Effector CD4-positive, alpha-beta T cell (primary cell): ENCODE results near the gene GRHL3.

Experiments used
- DNase-seq: peaks from one replicate; pipeline ENCODE4 v3.0.0-alpha.2; 2020

The GRHL3 gene

GRCh38 chr1:24318615-24319311, 394 bp upstream of the GRHL3 start:
- DNase-seq, result no peak

DNA sequence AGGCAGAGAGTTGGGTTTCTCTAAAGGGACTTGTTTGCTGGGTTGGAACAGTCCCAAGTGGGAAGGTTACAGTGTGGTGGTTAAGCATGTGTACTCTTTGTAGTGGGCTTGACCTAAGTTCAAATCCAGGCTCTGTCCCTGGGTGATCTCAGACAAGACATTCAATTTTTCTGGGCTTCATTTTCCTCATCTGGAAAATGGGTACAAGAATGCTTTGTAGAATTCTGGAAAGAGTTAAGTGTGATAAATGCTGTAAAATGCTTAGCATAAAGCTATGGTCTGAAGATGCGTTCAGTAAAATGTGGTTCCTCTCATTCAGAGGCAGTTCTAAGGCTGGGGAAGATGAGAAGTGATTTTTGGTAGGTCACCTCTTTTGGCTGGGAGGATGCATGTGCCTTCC, 805 bp downstream of the GRHL3 start:
- DNase-seq, result no peak

DNA sequence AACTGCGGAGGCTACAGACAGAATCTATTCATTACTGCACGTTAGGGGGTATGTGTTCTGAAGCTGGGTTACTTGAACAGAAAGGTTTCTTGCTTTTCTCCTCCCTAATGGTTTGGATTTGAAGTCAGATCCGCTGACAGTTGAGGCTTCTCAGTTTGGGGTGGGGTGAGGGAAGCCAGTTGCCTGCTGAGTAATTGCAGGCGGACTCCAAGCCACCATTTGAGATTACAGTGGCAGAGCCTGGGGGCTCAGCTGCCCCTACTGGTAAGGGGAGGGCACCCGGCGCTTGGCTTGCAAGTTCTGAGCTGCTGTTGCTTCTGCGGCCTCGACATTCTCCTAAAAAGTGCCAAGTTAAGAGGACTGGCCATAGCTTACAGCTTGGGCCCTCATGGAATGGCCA, 2.0 kb downstream of the GRHL3 start:
- DNase-seq, result no peak

GRCh38 chr1:24321697-24322469, 2.7 kb downstream of the GRHL3 start:
- peak; percentile 40 for DNase-seq

DNA sequence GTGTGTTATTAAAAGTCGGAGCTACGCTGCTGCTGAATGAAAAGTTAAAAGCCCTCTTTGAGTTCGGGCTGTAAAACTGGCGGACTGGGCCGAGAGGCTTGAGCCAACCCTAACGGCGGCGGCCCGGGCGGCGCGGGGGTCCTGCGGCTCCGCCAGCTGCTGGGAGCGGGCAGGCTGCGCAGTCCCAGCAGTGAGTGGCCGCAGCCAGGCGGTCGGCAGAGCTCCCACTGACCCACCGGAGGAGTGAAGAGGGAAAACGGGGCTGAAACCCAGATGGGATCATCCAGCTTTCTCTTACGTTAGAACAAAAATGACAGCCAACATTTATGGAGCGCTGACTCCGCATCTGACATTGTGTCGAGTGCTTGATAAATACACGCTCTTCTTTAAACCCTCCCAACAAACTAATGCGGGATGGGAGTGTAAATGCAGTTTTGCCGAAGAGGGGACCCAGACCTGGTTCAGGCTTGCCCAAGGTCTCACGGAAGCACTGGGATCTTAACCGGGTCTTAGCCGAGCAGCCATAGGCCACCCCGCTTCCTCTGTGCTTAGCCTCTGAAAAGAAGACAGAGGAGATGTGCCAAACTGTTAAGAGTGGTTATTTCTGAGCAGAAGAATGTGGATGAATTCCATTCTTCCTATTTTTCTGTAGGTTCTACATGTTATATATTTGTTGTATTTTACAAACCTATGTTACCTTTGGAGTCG, 3.5 kb downstream of the GRHL3 start:
- no peak for DNase-seq

DNA sequence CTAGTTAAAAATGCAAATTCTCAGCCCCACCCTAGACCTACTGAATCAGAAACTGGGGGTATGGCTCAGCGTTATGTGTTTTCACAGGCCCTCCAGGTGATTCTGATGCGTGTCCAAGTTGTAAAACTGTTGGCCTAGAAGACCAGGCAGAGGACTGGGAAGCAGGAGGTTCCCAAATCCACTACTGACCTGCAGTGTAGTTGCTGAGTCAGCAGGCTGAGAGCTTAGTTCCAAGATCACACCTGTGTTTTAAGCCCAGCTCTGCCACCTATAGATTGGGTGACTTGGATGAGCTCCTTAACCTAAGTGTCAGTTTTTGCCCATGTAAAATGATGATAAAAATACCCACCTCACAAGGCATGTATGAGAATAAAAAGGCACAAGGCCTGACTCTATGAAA, 4.1 kb downstream of the GRHL3 start:
- no peak for DNase-seq

- no peak for DNase-seq
Observed at GRCh38 chr1:24324903-24325302, 5.7 kb downstream of the GRHL3 start.

- DNase-seq, result no peak
Observed at GRCh38 chr1:24325587-24326449, 6.7 kb downstream of the GRHL3 start.

GRCh38 chr1:24327486-24327885, 8.3 kb downstream of the GRHL3 start:
- no peak for DNase-seq

DNA sequence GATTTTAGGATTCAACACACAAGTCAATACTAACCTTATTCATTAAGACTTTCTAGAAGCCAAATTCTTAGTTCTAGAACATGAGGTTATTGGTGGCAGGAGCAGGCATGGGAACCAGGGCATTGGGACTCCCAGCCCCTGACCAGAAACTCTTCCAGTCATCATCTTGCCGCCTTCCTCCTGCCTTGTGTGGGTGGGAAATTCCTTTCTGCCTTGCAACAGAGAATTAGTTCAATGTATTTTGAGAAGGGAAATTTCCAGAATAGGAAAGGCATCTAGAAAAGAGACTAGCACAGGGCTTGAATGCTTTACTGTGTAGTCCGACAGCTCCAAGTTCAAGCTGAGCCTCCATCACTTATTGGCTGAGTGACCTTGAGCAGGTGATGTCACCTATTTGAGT, 8.7 kb downstream of the GRHL3 start:
- DNase-seq, result no peak

GRCh38 chr1:24329331-24329730, 10.2 kb downstream of the GRHL3 start:
- no peak for DNase-seq

DNA sequence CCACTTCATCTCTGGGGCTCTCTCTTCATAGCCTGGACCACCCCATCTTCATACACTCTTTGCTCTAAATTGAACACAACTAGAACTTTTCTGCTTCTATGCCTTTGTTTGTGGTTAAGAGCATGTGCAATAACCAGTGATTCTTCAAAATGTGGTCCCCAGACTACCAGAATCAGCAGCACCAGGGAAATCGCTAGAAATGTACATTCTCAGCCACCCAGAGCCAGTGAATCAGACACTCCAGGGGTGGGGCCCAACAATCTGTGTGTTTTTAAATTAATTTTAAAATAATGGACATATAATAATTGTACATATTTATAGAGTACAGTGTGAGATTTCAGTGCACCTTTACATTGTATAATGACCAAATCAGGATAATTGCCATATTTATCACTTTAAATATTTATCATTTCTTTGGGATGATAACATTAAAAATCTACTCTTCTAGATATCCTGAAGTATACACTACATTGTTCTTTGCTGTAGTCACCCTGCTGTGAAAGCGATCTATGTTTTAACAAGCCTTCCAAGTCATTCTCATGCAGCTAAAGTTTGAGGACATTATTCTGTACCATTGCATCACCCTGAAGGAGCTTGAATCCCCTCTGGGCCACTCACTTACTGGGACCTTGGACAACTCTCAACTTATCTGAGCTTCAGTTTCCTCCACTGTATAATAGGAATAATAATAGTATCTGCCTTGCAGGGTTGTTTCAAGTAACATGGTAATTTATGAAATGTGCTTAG, 10.8 kb downstream of the GRHL3 start:
- no peak for DNase-seq

DNA sequence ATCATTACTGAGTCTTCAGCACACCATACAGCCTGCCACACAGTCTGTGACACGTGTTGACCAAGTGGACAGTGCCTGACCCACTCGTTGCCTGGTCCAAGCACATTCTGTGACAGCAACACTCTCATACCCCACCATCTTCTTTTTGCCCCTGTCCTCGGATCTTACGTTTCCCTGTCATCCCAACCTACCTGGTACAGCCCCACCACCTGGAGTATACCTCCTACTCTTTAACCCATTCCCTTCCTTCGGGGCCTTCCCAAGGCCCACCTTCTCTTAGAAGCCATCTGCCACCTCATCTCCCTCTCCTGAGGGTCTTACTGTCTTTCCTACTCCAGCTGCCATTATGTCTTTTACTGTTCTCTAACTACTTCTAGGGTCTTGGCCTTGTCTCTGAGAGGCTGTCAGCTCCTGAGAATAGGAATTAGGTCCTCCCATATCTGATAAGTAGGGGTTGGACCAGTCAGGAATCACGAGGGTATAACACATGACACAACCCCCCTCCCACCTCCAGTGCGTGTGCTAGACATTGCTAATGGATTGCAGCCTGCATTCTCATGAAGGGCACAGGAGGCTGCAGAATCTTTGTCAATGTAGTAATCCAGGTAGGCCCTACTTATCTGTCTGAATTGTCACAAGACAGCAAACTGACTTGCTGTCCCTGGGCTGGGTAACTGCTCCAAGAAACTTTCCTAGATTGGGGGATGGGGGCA, 13.0 kb downstream of the GRHL3 start:
- DNase-seq, result no peak

DNA sequence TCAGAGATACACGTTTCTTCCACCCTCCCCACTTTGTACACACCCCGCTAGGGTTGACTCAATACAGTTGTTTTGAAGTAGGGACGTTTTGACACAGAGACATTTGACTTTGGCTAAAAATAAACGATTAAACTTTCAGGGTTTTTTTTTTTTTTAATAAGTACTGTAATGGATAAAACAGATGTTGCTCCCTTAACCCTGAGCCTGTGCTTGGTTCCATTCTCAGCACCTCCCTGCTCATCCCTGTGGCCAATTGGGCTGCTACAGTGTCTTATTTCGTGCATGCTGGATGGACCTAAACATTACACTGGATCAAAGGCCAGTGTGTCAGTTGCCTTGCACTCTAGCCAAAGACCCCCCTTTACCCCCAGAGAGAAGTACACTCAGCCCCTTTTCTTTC, 16.9 kb downstream of the GRHL3 start:
- no peak for DNase-seq

DNA sequence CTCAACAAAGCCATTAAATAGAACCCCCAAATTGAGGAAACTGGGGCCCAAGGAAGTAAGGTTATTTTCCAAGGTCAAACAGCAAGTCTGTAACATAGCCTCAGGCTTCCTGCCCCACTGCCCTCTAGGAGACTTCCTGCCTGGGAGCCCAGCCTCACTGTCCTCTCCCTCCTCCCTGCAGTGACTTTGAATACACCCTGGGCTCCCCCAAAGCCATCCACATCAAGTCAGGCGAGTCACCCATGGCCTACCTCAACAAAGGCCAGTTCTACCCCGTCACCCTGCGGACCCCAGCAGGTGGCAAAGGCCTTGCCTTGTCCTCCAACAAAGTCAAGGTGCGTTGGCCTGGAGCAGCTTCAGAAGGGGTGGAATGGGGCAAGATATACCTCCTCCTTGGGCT, 18.3 kb downstream of the GRHL3 start:
- no peak for DNase-seq

DNA sequence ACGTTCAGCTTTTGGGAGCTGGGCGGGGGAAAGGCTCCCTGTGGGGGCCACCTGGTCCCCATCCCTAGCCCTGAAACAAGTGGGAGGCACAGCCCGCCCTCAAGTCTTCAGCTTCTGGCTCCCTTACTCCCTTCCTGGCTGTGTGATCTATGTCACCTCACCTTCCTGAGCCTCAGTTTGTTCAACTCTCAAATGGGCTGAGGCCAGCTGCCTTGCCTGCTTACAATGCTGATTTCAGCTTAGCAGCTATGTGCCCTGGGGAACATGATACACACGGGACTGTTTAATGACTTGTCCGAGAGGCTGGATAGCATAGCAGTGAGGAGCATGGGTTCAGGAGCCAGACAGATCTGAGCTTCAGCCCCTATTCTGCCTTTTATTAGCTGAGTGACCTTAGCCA, 19.3 kb downstream of the GRHL3 start:
- no peak for DNase-seq

- no peak for DNase-seq
Observed at GRCh38 chr1:24339996-24340395, 20.8 kb downstream of the GRHL3 start.

DNA sequence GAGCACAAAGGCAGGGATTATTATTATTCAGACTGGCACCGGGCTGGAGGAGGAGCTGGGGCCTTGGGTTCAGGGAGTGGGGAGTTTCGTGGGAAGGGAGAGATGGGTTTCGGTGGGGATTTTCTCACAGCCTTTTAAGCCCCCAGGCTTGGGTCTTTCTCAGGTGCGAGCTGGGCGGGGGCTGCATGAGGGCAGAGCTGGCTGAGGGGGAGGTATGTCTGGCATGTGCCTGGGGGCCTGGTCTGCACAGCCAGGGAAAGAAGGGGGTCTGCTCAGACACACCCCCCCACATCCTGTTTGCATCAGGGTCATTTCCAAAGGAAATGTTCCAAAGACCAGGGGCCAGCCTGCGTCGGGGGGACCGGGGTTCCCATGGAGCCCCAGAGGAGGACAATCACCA, 21.6 kb downstream of the GRHL3 start:
- no peak for DNase-seq

- no peak for DNase-seq
Observed at GRCh38 chr1:24341260-24341659, 22.1 kb downstream of the GRHL3 start.

GRCh38 chr1:24343412-24344089, 24.4 kb downstream of the GRHL3 start:
- no peak for DNase-seq
